Suppressor macrophage treated with lipopolysaccharide for 1 hour (primary cell): ENCODE results near the gene IDUA.

Source experiments
- DNase-seq, 3 donors: peaks; one replicate each; pipeline ENCODE4 v3.0.0-alpha.2; 2020 to 2022

Gene IDUA

GRCh38 chr4:1031956-1032795 is 45.3 kb downstream of the IDUA start:
- DNase-seq = no peak

DNA sequence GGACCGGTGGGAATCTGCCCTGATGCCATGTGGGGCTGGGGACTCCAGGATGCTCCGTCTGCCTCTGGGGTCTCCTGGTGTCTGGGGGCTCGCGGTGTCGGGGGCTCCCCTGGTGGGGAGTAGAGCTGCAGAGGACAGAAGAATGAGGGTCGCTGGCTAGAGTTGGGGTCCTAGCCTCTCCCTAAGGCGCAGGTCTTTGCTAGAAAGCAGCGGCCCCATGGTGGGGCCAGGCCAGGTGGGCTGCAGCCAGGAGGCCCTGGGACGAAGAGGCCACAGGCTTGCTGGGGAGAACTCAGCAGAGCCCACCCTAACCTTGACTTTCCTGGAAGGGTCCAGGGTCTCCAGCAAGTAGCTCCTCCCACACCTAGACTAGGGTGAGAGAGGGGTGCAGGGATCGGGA is 46.0 kb downstream of the IDUA start:
- DNase-seq = no peak

- no peak for DNase-seq
Observed at GRCh38 chr4:1033840-1034551, 47.2 kb downstream of the IDUA start.

GRCh38 chr4:1035510-1035909 is 48.7 kb downstream of the IDUA start:
- DNase-seq = no peak

- DNase-seq = no peak
Observed at GRCh38 chr4:1036095-1036494, 49.3 kb downstream of the IDUA start.

DNA sequence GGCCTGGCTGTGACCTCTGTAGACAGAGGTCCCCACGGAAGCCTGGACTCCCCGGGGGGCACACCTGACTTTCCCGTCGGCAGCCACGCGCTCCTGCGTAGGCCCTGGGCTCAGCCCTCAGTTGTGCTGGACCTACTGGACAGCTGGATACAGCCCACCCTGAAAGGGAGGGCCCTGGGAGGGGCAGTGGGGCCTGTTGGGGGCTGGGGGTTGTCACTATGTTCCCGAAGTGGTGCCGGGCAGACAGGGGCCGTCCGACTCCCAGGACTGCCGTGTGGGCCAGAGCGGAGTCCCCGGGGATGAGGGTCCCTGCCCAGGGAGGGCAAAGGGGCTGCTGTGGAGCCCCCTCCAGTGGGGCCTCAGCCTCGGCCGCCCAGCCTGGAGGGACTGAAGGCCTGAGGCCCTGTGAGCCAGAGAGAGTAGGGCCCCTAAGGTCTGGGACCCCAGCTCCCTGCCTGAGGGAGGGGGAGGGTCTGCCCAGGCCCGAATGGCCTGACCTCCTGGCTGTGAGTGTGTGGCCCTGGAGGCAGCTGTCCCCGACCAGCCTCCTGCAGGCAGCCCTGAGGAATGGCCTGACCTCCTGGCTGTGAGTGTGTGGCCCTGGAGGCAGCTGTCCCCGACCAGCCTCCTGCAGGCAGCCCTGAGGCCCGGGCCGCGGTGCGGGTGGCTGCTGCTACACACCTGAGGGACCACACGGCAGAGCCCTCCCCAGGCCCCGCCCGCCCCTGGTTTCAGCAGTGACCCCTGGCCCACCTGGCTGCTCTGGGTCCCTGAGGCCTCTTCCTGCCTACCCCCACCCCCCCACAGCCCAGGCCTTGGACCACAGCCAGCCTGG is 50.3 kb downstream of the IDUA start:
- no peak for DNase-seq

GRCh38 chr4:1038948-1039492 is 52.2 kb downstream of the IDUA start:
- DNase-seq = no peak

DNA sequence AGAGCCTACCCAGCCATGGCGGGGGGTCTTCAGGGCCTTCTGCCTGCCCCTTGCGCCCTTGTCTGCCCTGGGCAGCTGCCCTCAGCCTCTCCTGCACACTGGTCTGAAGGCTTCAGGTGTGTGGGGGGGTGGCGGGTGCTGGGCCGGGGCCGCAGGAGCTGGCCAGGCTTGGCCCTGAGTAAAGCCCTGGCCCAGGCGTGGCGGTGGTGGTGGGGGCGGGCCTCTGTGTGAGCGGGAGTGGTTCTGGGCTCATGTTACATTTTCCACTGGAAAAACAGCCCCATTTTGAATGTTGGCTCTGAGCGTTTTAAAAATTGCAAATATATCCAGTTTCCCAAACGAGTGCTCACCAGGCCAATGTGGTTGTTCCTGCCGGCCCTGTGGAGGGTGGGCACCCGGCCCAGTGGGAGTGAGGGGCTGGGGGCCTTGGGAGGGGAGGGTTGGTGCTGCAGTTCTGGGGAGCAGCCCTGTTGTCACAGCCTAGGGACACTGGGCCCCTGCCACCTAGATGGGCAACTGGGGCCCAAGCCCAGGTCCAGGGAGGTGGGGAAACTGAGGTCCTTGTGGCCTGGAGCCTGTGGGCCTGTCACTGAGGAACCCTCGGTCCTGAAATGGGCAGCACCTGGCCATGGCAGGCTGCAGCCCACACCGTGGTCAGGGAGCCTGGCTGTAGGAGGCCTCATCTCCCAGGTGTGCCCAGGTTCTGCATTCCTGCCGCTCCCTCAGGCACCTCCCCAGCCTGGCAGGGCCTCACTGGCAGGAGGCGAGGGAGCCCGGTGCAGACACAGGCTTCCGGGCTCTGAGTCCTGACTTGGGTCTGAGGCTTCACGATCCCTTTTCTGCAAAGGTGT is 52.9 kb downstream of the IDUA start:
- no peak for DNase-seq

DNA sequence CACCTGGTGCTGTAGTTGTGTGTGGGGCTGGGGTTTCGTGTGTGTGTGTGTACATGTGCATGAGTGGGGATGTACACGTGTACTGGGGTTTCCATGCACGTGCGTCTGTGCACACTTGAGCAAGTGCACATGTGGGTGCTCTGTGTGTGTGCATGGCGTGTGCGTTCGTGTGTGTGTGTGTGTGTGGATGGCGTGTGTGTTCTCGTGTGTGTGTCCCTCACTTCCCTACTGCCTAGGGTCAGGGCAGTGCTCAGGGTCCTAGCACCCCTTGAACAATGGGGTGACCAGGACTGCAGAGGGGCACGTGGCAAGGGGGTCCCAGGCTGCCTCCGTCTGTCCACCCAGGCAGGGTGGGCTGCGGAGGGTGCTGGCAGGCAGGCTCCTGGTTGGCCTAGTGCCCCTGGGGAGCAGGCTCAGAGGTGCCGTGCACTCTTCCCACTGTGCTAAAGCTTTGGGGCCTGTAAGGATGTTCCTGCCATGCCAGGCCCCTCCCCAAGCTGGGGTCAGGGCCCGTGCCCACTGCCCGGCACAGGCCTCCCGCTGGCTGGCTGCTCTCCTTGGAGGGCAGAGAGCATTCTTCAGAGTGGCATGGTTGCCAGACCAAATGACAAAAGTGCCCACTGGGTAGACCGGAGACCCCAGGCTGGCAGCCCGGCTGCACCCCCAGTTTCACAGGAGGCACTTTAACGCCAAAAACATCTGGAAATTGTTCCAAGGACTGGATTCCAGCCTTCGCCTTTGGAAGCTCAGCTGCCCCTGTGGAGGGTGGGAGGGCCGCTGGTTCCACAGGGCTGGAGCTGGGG is 53.7 kb downstream of the IDUA start:
- no peak for DNase-seq

- DNase-seq = no peak
Observed at GRCh38 chr4:1041147-1041935, 54.5 kb downstream of the IDUA start.

- DNase-seq = no peak
Observed at GRCh38 chr4:1041936-1042330, 55.1 kb downstream of the IDUA start.

GRCh38 chr4:1042352-1043055 is 55.7 kb downstream of the IDUA start:
- DNase-seq = no peak

- DNase-seq = no peak
Observed at GRCh38 chr4:1043162-1043561, 56.3 kb downstream of the IDUA start.

DNA sequence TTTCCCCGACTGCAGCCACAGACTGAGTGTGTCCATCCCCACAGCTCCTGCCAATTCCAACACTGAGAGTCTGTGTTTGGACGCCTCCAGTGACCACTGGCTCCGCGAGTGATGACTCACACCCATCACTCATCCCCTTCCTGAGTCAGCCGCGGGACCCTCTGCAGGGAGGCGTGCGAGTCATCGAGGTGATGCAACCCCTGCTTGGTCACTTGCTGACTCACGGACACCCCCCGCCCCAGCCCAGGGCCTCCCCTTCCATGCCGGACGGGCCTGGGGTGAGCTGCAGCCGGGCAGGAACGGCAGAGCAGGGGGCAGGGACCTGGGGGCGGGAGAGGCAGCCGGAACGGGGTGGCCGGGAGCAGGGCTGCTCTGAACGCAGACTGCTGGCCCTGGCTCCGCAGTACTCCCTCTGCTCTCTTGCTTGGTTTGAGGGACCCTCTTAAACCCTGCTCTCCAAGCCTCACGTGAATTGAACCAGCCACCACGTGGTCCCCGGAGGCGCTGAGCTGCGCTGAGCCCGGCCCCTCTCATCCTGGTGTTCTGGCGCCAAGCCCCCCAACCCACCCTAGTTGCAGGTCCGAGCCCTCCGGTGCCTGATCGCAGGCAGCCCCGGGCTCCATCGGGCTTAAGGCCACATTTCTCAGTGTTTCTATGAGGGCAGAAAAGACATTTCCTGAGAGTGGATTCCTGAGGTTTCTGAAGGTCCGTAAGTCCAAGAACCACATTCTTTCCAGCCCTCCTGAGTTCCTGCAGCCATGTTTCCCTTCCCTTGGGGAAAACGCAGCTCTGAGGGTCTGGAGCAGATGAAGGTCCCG is 57.0 kb downstream of the IDUA start:
- peak; percentile 97 to 99 (median 99) for DNase-seq

- no peak for DNase-seq
Observed at GRCh38 chr4:1044469-1045192, 57.8 kb downstream of the IDUA start.

DNA sequence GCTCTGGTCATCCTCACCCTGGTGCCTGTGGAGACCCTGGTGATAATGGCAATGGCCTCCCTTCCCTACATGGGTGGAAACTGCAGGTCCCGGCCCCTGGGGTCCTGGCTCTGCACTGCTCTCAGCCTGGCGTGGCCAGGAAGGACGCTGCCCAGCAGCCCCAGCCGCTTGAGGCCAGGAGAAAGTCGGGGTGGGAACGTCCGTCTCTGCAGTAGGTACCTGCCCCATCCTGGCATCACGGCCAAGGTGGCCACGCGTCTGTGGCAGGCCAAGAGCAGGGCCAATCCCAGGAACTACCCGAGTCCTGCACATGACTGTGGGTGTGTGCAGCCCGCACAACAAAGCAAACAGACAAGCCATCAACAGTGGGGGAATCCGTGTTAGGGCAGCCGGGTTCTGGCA is 58.4 kb downstream of the IDUA start:
- no peak for DNase-seq

GRCh38 chr4:1045595-1046201 is 58.9 kb downstream of the IDUA start:
- DNase-seq = no peak

GRCh38 chr4:1046581-1047011 is 59.8 kb downstream of the IDUA start:
- DNase-seq = peak in 1 of 3 donors; percentile 13
